Mammary epithelial cell (primary cell): ENCODE results near the gene TMEM269.

Source experiments
- EZH2 ChIP-seq: IDR thresholded peaks from 2 replicates; pipeline ENCODE4 v1.6.1; 2012; ENCODE audit warnings: low read length, inconsistent platforms, borderline replicate concordance
- TF ChIP-seq, protein P1 (sequence below), 2 donors: IDR thresholded peaks in 1 of 2; conservative IDR thresholded peaks in 1 of 2; 2 replicates each; pipeline ENCODE4 v1.5.1; 2011 to 2012; ENCODE audit warnings: inconsistent platforms in 2 of 2, low read length in 2 of 2, mild to moderate bottlenecking in 2 of 2, control low read depth in 1 of 2, low read depth in 1 of 2; ENCODE audit not compliant: insufficient read depth in 1 of 2; ENCODE audit errors: extremely low read depth in 1 of 2

DNA sequence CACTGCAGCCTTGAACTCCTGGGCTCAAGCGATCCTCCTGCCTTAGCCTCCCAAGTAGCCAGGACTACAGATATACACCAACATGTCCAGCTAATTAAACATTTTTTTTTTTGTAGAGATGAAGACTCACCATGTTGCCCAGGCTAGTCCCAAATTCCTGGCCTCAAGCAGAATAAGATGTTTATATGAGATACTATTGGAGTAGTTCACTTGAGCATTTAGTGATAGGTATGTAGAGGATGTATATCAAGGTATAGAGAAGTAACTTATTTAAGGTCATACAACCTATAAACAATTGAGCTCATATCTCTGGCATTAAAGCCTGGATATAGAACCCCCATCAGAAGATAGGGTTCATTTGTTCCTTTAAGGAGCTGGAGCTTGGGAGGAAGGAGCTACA, 4.6 kb upstream of the TMEM269 start:
- TF ChIP-seq, protein P1, sequence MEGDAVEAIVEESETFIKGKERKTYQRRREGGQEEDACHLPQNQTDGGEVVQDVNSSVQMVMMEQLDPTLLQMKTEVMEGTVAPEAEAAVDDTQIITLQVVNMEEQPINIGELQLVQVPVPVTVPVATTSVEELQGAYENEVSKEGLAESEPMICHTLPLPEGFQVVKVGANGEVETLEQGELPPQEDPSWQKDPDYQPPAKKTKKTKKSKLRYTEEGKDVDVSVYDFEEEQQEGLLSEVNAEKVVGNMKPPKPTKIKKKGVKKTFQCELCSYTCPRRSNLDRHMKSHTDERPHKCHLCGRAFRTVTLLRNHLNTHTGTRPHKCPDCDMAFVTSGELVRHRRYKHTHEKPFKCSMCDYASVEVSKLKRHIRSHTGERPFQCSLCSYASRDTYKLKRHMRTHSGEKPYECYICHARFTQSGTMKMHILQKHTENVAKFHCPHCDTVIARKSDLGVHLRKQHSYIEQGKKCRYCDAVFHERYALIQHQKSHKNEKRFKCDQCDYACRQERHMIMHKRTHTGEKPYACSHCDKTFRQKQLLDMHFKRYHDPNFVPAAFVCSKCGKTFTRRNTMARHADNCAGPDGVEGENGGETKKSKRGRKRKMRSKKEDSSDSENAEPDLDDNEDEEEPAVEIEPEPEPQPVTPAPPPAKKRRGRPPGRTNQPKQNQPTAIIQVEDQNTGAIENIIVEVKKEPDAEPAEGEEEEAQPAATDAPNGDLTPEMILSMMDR (conservative IDR thresholded peaks at IDR 0.05 in 1 of 2, IDR thresholded peaks at IDR 0.05 in 1 of 2; ENCODE audit: extremely low read depth in 1 of 2, insufficient read depth in 1 of 2, low read depth in 1 of 2, low read length in 2 of 2), result no peak
- TF ChIP-seq EZH2, result no peak
